Prostate gland (tissue), 2 donors: Measurements from ENCODE around the gene ZNF544. TPM values are rescaled to one million over a fixed set of nuclear protein-coding genes. Genes with fewer than 3 reads are reported as not detected.

Experiments used
- DNase-seq: peaks from one replicate; pipeline ENCODE4 v3.0.0-alpha.2; 2019; ENCODE audit warnings: low spot score
- H3K27ac ChIP-seq, 2 donors: fragments of 200-600 bp; sonication (generic); 2 replicates each; pipeline ENCODE4 v1.5.1; 2017 to 2019
- H3K27me3 ChIP-seq: fragments of 200-600 bp; sonication (generic); replicated peaks from 2 replicates; pipeline ENCODE4 v1.5.1; 2019; ENCODE audit not compliant: insufficient read depth
- H3K36me3 ChIP-seq, 2 donors: fragments of 200-600 bp; sonication (generic); 1 replicate in 1 of 2; 2 replicates in 1 of 2; pipeline versions ENCODE4 v1.5.1 to v1.8.1; 2017 to 2019
- H3K4me1 ChIP-seq: fragments of 200-600 bp; sonication (generic); replicated peaks from 2 replicates; pipeline ENCODE4 v1.5.1; 2019
- H3K4me3 ChIP-seq, 2 donors: fragments of 200-600 bp; sonication (generic); 2 replicates each; pipeline ENCODE4 v1.5.1; 2017 to 2019
- H3K9me3 ChIP-seq: fragments of 200-600 bp; sonication (generic); 2 replicates; pipeline ENCODE4 v1.5.1; 2017
- POLR2A ChIP-seq: fragments of 450-650 bp; IDR thresholded peaks from one replicate; pipeline ENCODE4 v1.6.1; 2016; ENCODE audit warnings: antibody characterized with exemption, mild to moderate bottlenecking
- POLR2AphosphoS5 ChIP-seq: sonication (generic); formaldehyde crosslinking; IDR thresholded peaks from one replicate; pipeline ENCODE4 v1.6.1; 2017; ENCODE audit warnings: antibody characterized with exemption
- WGBS: methylation state at CpG from one replicate; pipeline ENCODE4 v1.1.5; 2018; 5-methylcytosine and 5-hydroxymethylcytosine counted together
- intact Hi-C: fragments of 100-400 bp; cut with DNase I; formaldehyde crosslinking; loops from one replicate; pipeline ENCODE4 v1.14.2; 2022
- total RNA-seq, 2 donors: library from RNA; depleted of rRNA; stranded (reverse); fragments of >200 nt; gene quantifications; one replicate each; pipeline ENCODE4 v1.1.0, GENCODE V29; 2016
- TF ChIP-seq, protein P1 (sequence below), 4 experiments: fragments of 200-600 bp in 2 of 4; fragments of 450-650 bp in 2 of 4; sonication (generic) in 2 of 4; IDR thresholded peaks; 1 replicate in 3 of 4; 2 replicates in 1 of 4; pipeline ENCODE4 v1.5.1; 2016 to 2019; ENCODE audit warnings: antibody characterized with exemption in 4 of 4, mild to moderate bottlenecking in 2 of 4, moderate library complexity in 2 of 4

The ZNF544 gene
- 10 to 100 TPM; 56.9 to 87.4 TPM for total RNA-seq

DNA sequence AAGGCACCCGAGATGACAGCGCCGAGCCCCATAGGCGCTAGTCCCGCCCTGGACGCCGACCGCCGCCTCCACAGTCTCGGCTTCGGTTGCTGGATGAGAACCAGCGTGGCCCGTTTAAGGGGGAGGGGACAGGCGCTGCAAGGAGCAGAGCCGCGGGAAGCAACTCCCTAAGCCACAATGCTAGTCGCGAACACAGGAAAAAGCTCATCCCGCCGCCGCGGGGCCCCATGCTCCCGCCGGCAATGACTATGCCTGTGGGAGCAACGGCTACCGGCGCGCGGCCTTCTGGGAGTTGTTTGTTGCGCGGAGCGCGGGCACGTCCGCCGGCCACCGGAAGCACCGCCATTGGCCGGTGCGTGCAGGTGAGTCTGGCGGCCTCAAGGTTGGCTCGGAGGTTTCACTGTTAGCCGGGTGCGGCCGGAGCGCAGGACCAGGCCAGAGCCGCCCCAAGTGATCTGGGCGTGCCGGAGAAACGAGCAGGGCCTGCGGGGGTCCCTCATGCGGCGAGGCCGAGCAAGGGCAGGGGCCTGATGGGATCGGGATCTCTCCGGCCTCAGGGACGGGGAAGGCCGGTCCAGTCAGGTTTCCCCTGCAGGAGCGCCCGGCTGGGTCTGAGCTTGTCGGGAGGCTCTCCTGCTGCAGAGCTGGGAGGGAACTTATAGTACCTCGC, at the start of gene ZNF544:
Gene ZNF544, plus strand, starts transcription at position 330 of the 670 bp plus-strand sequence. CDS start 15,110 bp downstream, outside the sequence.
- Histone ChIP-seq H3K36me3 (peaks cover 3 to 17% of the 10 kb centered on the region in 2 donors), H3K27ac (peak within 1 kb of the TSS; percentile 67 to 72), H3K4me1 (no peaks in the 10 kb centered on the region), H3K9me3 (no peaks in the 10 kb centered on the region), H3K4me3 (peak within 1 kb of the TSS; percentile 58 to 66), H3K27me3 (no peaks in the 10 kb centered on the region)
- DNase-seq, result peak; percentile 77
- under 1% methylated on average over 28 of the region's 62 CpGs for WGBS
- TF ChIP-seq POLR2AphosphoS5 (peak; percentile 86), POLR2A (no peak)
- TF ChIP-seq, protein P1, sequence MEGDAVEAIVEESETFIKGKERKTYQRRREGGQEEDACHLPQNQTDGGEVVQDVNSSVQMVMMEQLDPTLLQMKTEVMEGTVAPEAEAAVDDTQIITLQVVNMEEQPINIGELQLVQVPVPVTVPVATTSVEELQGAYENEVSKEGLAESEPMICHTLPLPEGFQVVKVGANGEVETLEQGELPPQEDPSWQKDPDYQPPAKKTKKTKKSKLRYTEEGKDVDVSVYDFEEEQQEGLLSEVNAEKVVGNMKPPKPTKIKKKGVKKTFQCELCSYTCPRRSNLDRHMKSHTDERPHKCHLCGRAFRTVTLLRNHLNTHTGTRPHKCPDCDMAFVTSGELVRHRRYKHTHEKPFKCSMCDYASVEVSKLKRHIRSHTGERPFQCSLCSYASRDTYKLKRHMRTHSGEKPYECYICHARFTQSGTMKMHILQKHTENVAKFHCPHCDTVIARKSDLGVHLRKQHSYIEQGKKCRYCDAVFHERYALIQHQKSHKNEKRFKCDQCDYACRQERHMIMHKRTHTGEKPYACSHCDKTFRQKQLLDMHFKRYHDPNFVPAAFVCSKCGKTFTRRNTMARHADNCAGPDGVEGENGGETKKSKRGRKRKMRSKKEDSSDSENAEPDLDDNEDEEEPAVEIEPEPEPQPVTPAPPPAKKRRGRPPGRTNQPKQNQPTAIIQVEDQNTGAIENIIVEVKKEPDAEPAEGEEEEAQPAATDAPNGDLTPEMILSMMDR (IDR thresholded peaks at IDR 0.05), result peak in 2 of 4 experiments; percentile 14 to 34
- intact Hi-C loops, result no loop called here

DNA sequence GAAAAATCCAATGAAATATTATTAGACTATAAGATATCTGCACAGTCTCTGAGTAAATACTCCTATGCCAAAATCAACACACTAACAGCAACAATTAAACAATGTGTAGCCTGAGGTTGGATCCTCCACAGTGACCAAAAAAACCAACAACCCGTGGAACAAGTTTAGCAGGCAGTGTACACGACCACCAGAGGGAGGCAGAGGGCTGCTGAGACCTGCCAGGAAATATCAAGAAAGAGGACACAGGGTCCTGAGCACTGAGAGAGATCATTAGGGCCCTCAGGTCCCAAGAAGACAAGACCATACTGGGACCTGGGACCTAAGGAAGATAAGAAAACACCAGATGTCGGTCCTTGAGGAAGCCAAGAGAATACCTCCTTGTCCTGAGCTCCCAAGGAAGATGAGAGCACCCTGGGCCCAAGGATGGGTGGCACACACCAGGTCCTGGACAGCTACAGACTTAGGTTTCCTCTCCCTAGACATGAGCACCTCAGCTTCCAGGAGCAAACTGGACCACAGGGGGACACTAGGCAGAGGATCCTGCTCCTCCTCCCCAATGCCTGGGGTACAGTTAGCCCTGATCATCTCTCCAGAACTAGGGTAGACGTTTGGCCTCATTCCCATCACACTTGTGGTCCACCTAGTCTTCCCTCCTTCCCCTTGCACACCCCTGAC, 46.7 kb upstream of the ZNF544 start:
- intact Hi-C loops, result no loop called here
- H3K9me3 ChIP-seq, result peaks cover 6% of the 10 kb centered on the region
- peak overlapping the region; percentile 98 to 99 for H3K27ac ChIP-seq
- peaks cover 4 to 6% of the 10 kb centered on the region in 2 donors for H3K36me3 ChIP-seq
- no peaks in the 10 kb centered on the region for H3K4me1 ChIP-seq
- TF ChIP-seq, protein P1 (IDR thresholded peaks at IDR 0.05), result peak; percentile 19 to 73 (median 46)
- no peak for TF ChIP-seq POLR2A
- peak; percentile 80 for TF ChIP-seq POLR2AphosphoS5
- DNase-seq, result peak; percentile 64
- H3K4me3 ChIP-seq, result peak overlapping the region; percentile 91 to 94
- 44% methylated on average over 4 of the region's 4 CpGs for WGBS
- H3K27me3 ChIP-seq, result no peaks in the 10 kb centered on the region

DNA sequence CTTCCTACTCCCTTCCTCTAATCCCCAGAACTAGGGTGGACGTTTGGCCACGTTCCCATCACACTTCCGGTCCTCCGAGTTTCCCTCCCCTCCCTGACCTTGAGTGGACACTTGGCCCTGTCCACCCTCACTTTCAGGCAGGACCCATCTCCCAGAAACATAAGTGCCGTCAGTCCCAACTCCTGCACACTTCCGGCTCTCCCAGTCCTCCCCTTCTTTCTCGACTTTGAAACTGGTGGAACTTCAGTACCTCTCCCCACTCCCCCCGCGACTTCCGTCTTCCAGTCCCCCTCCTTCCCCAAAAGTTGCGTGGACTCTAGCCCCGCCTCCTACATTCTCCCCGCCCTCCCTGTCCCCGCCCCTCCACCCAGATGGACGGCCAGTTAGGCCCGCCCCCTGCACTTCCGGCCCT, 46.1 kb upstream of the ZNF544 start:
- intact Hi-C loops, result no loop called here
- TF ChIP-seq, protein P1 (IDR thresholded peaks at IDR 0.05), result no peak
- TF ChIP-seq POLR2AphosphoS5 (no peak), POLR2A (no peak)
- H3K36me3 ChIP-seq, result peaks cover 6 to 8% of the 10 kb centered on the region in 2 donors
- H3K4me1 ChIP-seq, result no peaks in the 10 kb centered on the region
- H3K9me3 ChIP-seq, result peaks cover 6% of the 10 kb centered on the region
- no peaks in the 10 kb centered on the region for H3K27me3 ChIP-seq
- 4% methylated on average over 17 of the region's 17 CpGs for WGBS
- peak overlapping the region; percentile 91 to 94 for H3K4me3 ChIP-seq
- DNase-seq, result no peak
- peak overlapping the region; percentile 98 to 99 for H3K27ac ChIP-seq

DNA sequence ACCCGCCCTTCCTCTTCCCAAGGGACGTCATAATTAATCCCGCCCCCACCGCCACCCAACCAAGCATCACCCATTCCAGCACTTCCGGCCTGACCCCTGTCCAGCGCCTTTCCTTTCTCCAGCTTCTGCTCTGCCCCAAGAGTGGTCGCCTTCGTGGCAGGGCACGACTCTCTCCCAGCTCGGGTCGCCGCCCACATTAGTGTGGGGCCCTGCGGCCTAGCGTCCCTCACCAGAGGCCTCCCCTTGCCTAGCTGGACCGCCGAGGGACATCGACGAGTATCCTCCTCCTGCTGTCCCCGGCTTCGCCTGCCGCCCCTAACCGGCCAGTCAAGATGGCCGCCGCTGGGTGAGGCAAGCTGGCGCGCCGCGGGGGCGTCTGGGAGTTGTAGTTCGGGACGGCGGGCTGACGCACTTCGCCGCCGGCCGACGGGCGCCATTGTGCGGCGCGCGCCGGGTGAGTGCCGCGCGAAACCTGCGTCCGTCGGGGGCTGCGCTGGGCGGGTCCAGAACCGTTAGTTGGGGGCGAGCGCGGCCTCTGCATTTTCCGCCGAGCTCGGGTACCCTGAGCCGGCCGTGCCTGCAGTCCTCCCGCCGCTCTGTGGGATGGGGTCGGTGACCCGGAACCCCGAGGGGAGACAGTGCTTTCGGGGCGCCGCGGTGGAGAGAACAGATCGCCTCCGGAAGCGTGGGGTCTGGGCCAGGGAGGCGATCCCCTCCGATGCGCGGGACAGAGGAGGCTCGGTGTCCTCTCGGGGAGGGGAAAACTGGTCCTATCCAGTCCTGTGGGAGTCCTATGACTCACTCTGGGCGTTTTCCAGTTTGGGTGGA, 45.5 kb upstream of the ZNF544 start, which contains the start of gene ZNF274:
Gene ZNF274, plus strand, starts transcription at position 73 of the 828 bp plus-strand sequence. CDS start 905 bp downstream, outside the sequence.
- intact Hi-C loops, result no loop called here
- Histone ChIP-seq H3K36me3 (peaks cover 6 to 8% of the 10 kb centered on the region in 2 donors), H3K27me3 (no peaks in the 10 kb centered on the region), H3K4me3 (peak within 1 kb of the TSS; percentile 91 to 94), H3K4me1 (no peaks in the 10 kb centered on the region), H3K27ac (peak within 1 kb of the TSS; percentile 98 to 99), H3K9me3 (peaks cover 6% of the 10 kb centered on the region)
- TF ChIP-seq POLR2AphosphoS5, result peak; percentile 72
- TF ChIP-seq POLR2A, result peak; percentile 48
- TF ChIP-seq, protein P1 (IDR thresholded peaks at IDR 0.05), result peak in 2 of 4 experiments; percentile 4 to 20
- under 1% methylated on average over 25 of the region's 80 CpGs for whole genome bisulfite sequencing
- DNase-seq, result peak; percentile 89
